NCI-H1048 (cell line): ENCODE measurements around the gene METTL23.
A peak's percentile ranks its signal among the peaks of the same experiment; 100 is the strongest.
"Not testable (repeated sequence)": the region's sequence is repeated elsewhere in the genome, so short reads cannot be mapped to it uniquely, and the experiment has no call there.

ENCODE experiments used
- DNase-seq: peaks from one replicate; lab custom pipeline; 2025; lab: John Stamatoyannopoulos, UW

METTL23 gene

DNA sequence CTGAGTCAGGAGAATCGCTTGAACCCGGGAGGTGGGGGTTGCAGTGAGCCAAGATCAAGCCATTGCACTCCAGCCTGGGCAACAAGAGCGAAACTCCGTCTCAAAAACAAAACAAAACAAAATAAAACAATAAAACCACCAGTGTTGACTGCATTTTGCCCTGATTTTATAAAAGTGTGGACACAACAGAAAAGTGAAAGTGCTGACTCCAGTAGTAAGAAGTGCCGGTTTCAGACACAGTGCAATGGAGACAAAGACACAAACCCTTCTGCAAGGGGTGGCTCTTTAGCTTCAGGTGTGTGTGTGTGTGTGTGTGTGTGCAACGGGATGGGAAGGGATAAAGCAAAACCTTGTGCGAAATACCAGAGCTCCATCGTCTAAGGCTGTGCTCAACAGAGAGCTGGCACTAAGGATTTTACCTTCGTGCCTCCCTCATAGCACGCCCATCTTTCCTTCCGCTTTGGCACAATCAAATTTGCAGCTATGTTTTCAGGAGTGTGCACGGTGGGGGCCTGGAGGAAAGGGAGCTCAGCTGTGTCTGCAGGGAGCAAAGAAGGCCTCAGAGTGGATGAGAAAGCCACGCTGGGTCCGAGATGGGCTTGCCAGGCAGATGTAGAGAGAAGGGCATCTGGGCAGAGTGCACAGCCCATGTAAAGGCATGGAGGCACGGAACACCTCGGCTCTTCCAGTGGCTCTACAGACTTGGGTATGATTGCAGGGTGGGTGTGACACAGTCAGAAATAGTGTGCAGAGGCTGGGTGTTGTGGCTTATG, 31.4 kb upstream of the METTL23 start:
- no peak for DNase-seq

DNA sequence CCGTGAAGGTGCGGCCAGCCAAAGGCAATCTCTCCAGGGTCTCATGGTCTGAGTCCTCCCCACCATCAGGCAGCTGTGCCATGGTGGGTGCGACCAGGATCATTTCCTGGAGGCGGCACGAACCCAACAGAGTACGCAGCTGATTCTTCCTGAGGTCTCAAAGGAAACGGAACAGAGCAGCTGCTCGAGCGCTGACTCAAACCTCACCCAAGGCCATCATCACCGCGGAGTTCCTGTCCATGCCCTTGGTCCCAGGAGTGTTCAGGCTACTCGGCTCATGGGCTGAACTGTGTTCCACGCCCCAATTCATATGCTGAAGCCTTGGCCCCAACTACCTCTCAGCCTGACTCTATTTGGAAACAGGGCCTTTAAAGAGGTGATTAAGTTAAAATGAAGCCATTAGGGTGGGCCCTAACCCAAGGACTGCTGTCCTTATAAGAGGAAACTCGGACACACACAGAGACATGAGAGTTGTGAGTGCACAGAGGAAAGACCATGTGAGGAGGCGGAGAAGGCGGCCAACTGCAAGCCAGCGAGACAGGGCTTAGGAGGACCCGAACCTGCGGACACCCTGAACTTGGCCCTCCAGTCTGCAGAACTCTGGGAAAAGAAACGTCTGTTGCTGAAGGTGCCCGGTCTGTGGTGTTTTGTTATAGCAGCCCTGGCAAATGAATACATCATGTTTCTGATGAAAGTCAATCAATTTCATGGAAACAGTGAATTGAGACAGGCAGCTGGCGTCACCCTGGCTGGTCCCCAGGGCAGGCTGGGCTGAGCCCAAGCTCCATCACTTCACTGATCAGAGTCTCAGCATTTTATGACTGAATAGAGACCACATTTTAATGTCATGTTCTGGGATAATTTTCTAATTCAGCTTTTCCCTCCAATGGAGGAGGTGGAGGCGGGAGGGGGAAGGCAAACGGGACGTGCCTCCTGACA, 29.6 kb upstream of the METTL23 start:
- no peak for DNase-seq

DNA sequence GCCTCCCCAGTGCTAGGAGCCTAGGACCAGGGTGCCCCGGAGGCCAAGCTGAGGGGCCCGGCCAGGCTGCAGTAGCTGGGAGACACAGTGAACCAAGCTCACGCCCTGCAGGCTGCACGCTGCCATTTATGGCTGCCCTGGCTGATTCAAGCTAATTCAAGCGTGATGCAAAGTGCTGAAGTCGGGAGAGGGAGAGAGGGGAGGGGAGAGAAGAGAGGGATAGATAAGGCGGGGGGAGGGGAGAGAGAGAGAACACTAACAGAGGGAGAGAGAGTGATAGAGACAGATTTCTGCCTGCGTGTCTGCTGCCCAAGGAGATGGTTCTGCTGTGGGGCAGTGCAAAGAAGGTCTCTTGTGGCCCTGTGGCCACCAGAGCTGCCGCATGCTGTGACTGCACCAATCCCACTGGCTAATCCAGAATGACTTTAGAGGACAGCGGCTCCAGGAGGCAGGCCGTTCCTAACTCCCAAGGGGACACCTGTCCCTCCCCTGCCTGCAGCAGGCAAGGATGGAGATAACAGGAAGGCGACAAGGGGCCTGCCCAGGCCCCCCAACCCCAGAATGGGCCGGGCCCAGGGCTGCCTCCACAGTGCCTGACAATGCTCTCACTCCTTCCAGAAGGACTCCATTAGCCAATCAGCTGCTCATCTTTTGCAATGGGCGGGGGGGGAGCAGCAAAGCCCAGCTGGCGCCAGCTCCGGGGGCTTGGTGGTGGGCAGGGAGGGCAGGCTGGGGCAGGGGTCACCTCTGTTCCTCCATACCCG, 28.8 kb upstream of the METTL23 start:
- DNase-seq: no peak

DNA sequence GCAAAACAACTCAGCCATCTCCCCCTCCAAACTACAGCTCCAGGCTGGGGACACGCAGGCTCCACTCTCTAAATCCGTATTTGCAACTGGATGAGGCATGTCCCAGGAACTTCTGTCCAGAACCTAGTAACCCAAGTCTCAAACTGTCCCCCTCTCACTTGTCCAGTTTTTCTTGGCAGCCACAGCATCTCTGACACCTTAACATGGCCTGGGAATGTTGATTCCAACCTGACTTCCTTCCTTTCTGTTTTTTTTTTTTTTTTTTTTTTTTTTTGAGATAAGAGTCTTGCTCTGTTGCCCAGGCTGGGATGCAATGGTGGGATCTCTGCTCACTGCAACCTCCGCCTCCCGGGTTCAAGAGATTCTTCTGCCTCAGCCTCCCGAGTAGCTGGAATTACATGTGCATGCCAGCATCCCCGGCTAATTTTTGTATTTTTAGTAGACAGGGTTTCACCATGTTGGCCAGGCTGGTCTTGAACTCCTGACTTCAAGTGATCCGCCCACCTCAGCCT, 28.1 kb upstream of the METTL23 start:
- not testable (repeated sequence) for DNase-seq

DNA sequence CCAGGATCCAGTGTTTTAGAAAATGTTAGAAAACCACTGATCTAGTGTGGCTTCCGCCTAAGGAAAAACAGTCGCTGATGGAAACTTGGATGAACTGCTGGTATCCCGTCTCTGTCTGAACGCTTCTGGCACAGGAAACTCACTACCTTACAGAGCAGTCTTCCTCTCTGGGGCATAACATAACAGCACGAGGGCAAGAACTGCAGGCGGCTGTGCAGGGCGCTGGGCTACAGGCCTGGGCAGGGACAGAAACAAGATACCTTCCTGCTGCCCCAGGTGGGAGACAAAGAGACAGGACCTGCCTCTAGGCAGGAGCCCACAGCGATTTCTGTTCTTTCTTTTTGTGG, 26.4 kb upstream of the METTL23 start:
- DNase-seq: no peak

DNA sequence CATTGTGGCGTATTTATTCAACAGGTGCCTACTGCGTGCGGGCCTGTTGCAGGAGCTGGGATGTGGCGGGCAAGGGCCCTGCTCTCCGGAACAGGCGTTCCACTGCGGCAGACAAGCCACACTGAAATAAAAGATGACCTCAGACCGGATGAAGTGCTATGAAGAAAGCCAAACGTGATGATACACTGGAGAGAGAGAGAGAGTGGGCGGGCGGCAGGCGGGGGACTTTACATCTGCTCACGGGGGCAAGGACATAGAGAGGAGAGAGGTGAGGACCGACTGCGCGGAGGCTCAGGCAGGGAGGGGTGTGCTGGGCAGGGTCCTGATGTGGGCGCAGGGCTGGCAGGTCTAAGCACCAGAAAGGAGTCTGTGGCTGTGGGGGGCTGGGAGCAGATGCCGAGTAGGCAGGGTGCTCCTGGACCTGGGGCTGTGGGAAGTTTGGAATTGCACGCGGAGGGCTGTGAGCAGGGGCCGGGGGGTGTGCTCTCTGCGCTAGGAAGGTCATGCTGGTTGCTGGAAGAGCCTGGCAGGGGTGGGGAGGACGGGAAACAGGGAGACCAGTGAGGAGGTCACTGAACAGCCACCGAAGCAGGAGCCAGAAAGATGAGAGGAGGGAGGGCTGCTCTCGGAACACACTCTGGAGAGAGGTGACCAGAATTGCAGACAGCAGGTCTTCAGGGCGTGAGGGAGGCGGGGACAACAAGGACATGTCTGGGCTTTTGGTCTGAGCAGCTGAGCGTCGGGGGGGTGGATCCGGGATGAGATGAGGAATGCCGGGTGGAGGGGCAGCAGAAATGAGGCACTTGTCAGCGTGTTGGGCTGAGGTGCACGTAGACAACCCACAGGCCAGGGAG, 25.8 kb upstream of the METTL23 start:
- no peak for DNase-seq

DNA sequence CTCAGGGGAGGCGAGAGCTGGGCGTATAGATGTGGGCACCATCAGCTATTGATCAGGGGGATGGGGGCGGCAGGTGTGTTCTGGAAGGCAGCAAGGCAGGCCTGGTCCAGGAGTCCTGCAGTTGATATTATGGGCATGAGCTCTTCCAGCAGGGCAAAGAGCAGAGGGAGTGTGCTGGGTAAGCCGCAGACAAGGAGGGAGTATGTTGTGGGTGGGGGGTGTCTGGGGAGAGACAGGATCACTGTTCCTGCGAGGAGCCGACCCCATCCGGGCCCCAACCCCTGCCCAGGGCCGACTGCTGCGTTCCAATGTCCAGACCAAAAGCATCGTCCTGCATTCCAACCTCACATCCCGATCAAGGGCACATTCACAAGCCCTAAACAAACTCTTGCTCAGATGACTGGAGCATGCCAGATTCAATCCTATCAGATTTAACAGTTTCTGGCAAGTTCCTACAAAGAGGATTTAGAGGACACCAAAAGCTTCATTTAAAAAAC, 25.1 kb upstream of the METTL23 start:
- DNase-seq: no peak

DNA sequence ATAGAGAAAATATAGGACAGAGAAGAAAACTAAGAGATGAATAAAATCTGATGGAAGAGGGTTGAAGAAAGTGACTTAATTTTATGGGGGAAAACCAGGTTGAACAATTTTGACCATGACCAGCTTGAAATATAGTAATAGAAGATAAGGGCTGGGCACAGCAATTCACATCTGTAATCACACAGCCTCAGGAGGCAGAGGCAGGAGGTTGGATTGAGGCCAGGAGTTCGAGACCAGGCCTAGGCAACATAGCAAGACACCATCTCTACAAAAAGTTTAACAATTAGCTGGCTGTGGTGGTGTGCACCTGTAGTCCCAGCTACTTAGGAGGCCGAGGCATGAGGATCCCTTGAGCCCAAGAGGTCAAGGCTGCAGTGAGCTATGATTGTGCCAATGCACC, 24.6 kb upstream of the METTL23 start:
- no peak for DNase-seq

DNA sequence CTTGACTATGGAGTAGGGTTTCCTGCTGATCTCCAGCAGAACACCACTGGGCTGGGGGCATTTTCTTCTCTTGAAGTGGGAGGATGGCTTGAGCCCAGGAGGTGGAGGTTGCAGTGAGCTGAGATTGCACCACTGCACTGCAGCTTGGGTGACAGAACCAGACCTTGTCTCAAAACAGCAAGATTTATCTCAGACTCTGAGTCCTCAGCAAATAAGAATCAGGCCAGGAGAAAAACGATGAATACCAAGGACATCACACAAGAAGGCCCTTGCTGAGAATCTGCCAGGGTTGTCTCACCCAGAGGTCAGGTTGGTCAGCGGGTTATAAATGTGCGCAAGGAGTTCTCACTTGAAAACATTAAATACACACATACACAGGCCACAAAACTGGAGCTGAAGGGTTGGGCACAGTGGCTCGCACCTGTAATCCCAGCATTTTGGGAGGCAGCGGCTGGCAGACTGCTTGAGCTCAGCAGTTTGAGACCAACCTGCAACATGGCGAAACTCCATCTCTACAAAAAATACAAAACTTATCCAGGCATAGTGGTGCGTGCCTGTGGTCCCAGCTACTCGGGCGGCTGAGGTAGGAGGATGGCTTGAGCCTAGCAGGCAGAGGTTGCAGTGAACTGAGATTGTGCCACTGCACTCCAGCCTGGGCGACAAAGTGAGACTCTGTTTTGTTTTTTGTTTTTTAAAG, 23.6 kb upstream of the METTL23 start:
- no peak for DNase-seq

DNA sequence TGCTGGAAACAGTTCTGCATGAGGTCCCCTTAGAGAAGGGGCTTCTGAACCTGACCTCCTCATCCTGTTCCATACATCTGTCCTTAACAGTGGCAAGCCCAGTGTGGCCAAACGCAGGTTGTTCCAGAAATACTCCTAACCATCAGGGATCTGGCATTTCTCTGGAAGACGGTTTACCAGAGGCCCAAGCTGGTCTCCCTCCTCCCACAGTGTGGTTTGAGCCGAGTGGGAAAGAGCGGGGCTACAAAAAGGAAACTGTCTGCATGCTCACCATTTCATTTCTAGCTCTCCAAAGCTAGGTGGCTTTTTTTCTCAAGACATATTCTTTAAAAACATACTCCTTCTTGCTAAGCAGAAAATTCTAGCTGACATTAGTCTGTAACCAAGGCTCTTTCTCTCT, 21.8 kb upstream of the METTL23 start:
- no peak for DNase-seq

DNA sequence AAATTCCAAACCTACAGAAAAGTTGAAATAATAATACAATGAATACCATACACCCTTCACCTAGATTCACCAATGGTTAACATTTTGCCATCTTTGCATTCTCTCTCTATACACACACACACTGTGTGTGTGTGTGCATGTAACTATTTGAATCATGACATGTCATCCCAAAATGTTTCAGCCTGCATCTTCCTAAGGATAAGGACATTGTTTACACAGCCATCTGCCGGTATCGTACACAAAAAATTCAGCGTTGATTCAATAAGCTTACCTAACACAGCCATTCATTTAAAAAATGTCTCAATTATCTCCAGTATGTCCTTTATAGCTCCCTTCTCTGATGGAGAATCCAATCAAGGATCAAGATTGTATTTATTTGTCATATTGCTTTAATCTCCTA, 19.8 kb upstream of the METTL23 start:
- DNase-seq: no peak

DNA sequence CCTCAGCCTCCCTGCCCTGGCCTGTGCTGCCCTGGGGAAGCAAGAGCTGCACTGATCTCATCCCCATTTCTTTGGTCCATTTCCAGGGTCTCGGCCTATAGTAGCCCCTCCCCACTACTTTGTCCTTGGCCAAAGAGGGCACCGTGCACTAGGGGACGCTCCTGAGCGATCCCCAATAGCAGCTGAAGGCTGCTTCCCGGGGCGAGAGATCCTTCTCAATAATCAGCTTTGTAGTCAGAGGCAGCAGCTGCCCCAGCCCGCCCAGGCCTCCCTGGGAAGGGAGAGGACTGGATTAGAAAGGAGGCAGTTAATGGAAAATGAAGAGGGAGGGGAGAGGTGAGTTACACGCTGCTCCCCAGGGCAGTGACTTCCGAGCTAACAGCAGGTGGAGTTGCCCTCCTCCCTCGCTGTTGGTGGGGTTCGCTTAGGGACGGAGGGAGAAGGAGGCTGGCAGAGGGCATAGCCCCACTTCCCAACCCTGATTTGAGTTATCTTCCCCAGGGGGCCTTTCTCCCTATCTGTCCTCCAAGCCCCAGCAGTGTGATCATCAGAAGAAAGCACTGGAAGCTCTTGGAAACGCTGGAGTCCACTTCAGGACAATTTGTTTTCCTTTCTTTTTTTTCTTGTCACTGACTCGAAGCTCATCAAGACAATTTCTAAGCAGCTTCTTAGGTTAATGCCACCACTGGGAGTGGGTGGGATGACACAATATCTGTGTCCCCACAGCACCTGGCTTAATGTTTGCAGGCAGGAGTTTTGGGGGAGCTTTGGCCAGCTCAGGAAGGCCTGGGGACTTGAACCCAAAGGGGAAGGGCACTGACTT, 18.4 kb upstream of the METTL23 start:
- DNase-seq: no peak

DNA sequence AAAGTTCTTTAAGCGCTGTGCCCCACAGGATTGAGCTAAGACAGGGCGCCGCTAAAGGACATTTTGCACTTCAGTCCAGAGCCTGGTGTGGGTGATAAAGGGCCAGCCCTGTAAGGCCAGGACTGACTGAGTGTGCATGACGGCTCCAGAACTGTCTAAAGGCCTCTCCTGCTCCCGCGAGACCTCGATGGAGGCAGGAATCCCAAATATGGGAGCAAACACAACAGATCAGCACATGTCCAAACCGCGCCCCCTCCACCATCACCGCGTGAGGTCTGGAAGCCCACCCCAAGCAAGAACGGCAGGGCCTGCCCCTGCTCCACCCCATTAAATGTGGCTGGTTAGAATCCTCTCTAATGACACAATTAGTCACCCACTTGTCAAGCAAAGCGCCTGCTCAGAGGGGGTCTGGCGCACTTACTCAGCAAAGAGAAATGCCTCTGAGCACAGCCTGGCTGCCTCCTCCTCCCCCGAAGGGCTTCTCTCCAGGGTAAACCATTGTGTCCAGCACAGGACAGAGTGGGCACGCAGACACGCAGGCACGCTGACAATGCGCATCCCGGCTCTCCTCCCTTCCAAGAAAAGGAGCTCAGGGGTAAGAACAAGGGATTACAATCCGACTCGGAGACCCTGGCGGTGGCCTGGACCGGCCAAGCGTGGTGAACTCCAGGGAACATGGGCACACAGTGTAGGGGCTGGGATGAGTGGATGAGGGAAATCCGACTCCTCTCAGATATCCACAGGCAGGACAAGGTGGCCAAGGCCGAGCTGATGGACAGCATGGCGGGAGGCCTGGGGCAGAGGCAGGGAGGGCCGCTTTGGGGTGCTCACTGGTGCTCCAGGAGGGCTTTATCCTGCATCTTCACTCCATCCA, 17.3 kb upstream of the METTL23 start:
- no peak for DNase-seq

DNA sequence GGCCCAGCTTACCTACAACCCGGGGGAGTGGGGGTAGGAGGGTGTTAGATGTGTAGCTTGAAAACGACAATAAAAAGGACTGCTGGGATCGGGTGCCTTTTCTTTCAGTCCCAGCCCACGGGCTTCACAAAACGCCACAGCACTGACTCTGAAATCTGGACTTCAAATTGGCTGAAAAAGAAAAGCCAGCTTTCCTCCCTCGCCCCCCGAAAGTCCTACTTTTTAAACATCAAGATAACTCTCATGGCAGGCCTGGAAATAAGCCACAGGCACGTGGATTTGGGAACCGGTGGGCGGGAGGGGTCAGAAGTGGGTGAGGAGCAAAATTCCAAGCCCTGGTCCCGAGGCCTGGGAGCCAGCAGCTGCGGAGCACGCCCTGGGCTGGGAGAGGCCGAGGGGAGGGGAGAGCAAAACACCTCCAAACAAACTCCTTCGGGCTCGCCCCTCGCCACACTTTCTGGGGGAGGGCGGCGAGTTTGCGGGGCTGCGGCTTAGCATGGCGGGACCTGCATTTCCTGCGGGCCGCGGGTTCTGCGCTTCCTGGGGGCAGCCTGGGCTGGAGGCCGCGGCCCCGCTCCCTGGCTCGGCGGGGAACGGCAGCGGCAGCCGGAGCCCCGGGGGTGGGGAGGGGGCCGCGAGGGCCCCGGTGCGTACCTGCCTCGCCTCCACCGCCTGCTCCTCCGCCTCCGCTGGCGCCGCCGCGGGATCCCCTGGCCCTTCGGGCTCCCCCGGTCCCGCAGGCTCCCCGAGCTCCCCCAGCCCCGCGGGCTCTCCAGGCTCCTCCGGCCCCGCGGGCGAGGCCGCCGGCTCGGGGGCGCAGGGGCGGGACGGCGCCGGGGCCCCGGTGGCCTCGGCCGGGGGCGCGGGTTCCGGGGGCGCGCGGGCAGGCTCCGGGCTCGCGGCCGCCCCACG, 16.4 kb upstream of the METTL23 start:
- not testable (repeated sequence) for DNase-seq

DNA sequence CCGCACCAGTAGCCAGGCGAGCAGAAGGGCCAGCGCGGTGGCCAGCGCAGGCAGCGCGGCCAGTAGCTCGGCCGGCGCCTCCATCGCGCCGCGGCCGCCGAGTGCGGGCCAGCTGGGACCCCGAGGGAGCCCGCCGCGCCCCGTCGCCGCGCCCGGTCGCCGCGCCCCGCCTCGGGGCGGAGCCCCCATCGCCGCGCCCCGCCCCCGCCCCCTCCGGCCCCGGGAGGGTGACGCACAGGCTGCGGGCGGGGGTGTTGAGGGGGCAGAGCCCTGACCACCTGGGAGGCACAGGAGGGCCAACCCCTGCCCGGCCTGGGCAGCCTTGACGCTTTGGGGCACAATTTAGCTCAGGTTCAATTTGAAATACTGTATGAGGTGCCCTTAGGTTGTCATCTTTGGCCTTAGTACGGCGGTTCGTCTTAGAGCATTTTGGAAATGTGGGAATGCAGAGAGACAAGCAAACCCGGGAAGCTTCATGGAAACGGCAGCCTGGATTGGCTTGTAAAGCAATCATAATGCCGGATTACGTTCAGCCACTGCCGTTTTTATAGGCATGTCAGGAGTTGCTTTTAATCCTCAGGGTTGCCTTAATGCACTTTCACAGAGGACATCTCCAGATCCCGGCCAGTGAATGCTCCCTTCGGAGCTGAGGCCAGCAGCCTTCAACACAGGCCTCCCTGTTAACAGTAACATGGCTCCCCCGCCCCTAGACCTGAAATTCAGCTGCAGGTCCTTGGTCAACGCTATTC, 15.6 kb upstream of the METTL23 start, which contains the start of gene MXRA7:
TSS of gene MXRA7 (minus strand) at position 103 of the 749 bp plus-strand sequence. CDS start at position 84, 19 bp downstream.
- peak; percentile 24 for DNase-seq

DNA sequence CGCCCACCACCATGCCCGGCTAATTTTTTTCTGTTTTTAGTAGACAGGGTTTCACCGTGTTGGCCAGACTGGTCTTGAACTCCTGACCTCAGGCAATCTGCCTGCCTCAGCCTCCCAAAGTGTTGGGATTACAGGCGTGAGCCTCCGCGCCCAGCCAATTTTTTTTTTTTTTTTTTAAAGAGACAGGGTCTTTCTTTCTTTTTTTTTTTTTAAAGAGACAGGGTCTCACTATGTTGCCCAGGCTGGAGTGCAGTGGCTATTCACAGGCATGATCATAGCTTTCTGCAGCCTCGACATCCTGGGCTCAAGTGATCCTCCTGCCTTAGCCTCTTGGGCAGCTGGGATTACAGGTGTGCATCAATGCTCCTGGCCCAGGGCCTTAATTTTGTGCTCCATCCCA, 14.3 kb upstream of the METTL23 start:
- DNase-seq: not testable (repeated sequence)

DNA sequence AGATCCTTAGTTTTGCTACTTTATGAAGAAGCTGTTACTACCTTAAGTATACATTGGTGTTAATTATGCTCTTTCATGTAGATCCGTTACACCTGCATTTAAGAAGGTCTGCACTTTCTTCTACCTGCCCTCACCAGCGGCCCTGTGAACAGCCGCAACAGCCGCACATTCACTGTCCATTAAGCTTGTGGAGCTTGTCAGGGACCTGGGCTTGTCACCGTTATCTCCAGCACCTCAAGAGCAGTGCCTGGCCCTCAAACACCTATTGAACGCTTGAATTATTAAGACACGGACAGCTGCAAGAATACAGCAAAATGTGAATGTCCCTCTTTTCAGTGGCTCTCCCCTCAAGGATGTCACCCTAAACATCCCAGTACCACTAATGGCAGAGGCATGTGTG, 12.9 kb upstream of the METTL23 start:
- no peak for DNase-seq
